SU-DHL-6 (cell line): ENCODE results near the gene TAX1BP3.
A peak's percentile ranks its signal among the peaks of the same experiment; 100 is the strongest.

Experiments used
- H2AFZ ChIP-seq: fragments of 200-600 bp; sonication (generic); 2 replicates; pipeline ENCODE4 v1.6.1; 2014; ENCODE audit warnings: low read depth, mild to moderate bottlenecking, moderate library complexity, mixed read lengths, antibody characterized with exemption, low read length; ENCODE audit not compliant: severe bottlenecking
- H3F3A ChIP-seq: fragments of 200-600 bp; shearing (Covaris generic); 2 replicates; pipeline ENCODE4 v1.6.0; 2016; ENCODE audit warnings: antibody characterized with exemption, mild to moderate bottlenecking; ENCODE audit not compliant: insufficient read depth
- H3K27ac ChIP-seq: fragments of 200-600 bp; sonication (generic); 2 replicates; pipeline ENCODE4 v1.5.1; 2016; ENCODE audit warnings: low read depth, mild to moderate bottlenecking, low read length, moderate library complexity, mixed read lengths
- H3K27me3 ChIP-seq: fragments of 200-600 bp; sonication (generic), shearing (Covaris generic); 2 replicates; pipeline ENCODE4 v1.6.0; 2014; ENCODE audit warnings: mild to moderate bottlenecking, low read length
- H3K36me3 ChIP-seq: fragments of 200-600 bp; sonication (generic); 2 replicates; pipeline ENCODE4 v1.6.1; 2014; ENCODE audit warnings: mild to moderate bottlenecking, low read length, mixed read lengths
- H3K4me2 ChIP-seq: fragments of 300-600, 200-600 bp; shearing (Covaris generic), sonication (generic); 2 replicates; pipeline ENCODE4 v1.6.0; 2014; ENCODE audit warnings: low read length, low read depth, mild to moderate bottlenecking; ENCODE audit not compliant: poor library complexity, severe bottlenecking
- H3K4me3 ChIP-seq: fragments of 200-600 bp; sonication (generic); 2 replicates; pipeline ENCODE4 v1.5.1; 2014; ENCODE audit warnings: antibody characterized with exemption, low read length, mild to moderate bottlenecking, mixed read lengths; ENCODE audit not compliant: insufficient read depth, poor library complexity, severe bottlenecking
- H3K79me2 ChIP-seq: fragments of 200-600 bp; sonication (generic); 2 replicates; pipeline ENCODE4 v1.6.1; 2014; ENCODE audit warnings: mild to moderate bottlenecking, low read length, moderate library complexity; ENCODE audit not compliant: insufficient read depth
- H3K9ac ChIP-seq: fragments of 200-600 bp; sonication (generic); 2 replicates; pipeline ENCODE4 v1.7.0; 2014; ENCODE audit warnings: mild to moderate bottlenecking, low read length
- H3K9me2 ChIP-seq: fragments of 200-600 bp; sonication (generic); replicated peaks from 2 replicates; pipeline ENCODE4 v1.6.1; 2014; ENCODE audit warnings: low read length; ENCODE audit not compliant: insufficient read depth
- H3K9me3 ChIP-seq: fragments of 200-600 bp; sonication (generic); 2 replicates; pipeline ENCODE4 v1.6.1; 2014; ENCODE audit warnings: low read length, mixed read lengths; ENCODE audit not compliant: insufficient read depth
- H4K20me1 ChIP-seq: fragments of 200-600 bp; sonication (generic); 2 replicates; pipeline ENCODE4 v1.6.1; 2014; ENCODE audit warnings: low read depth, mild to moderate bottlenecking, antibody characterized with exemption, low read length, moderate library complexity, mixed read lengths
- EZH2phosphoT487 ChIP-seq: fragments of 200-600 bp; sonication (generic), shearing (Covaris generic); conservative IDR thresholded peaks from 2 replicates; pipeline ENCODE4 v1.6.1; 2018; ENCODE audit warnings: mild to moderate bottlenecking, antibody characterized with exemption, low read length, moderate library complexity, mixed read lengths
- TF ChIP-seq, protein P1 (sequence below): fragments of 200-600 bp; sonication (generic); IDR thresholded peaks from one replicate; pipeline ENCODE4 v1.5.1; 2017; ENCODE audit warnings: antibody characterized with exemption, mild to moderate bottlenecking, low read length, moderate library complexity; ENCODE audit not compliant: insufficient read depth, poor library complexity, severe bottlenecking

Gene TAX1BP3

DNA sequence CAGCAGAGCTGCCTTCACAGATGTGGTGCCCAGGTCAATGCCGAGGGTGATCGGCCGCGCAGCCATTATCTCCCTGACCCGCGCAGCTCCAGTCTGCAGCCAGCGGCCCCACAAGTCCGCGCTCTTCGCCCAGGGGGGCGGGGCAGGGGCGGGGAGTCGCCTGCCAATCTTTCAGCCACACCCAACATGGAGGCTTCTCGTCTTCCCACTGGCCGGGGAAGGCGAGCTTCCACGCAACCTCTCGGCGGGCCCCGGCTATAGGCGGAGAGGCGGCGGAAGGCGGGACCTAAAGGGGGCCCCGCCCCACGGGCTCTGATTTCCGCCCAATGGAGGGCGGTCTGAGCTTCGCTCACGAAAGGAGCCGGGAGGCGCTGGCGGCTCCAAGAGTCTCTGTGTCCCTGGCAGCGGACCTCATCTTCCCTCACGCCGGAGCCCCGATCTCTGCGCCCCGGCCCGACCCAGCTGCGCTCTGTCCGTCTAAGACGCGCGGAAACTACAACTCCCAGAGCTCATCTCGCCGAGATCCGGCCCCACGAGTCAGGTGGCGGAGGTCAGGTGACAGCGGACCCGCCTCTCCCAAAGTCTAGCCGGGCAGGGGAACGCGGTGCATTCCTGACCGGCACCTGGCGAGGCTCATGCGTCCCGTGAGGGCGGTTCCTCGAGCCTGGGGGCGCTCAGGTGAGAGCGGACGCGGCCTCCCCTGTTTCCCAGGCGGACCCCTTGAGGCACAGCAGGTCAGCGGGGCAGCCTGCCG is 32.0 kb downstream of the TAX1BP3 start, which contains the start of the genes CTNS and SHPK:
TSS of gene CTNS (plus strand) at position 607 of the 754 bp plus-strand sequence. CDS start 3,447 bp downstream, outside the sequence.
TSS of gene SHPK (minus strand) at position 97 of the 754 bp plus-strand sequence. CDS start at position 66, 31 bp downstream.
- H3K27me3 ChIP-seq: no peaks in the 10 kb centered on the region
- H3K9me2 ChIP-seq: no peaks in the 10 kb centered on the region
- peak within 1 kb of the TSS; percentile 86 for H2AFZ ChIP-seq
- H3K4me3 ChIP-seq: peak within 1 kb of the TSS; percentile 86
- no peaks in the 10 kb centered on the region for H3K36me3 ChIP-seq
- H3K9ac ChIP-seq: peak within 1 kb of the TSS; percentile 81
- H3K9me3 ChIP-seq: no peaks in the 10 kb centered on the region
- TF ChIP-seq EZH2phosphoT487: no peak
- TF ChIP-seq, protein P1, sequence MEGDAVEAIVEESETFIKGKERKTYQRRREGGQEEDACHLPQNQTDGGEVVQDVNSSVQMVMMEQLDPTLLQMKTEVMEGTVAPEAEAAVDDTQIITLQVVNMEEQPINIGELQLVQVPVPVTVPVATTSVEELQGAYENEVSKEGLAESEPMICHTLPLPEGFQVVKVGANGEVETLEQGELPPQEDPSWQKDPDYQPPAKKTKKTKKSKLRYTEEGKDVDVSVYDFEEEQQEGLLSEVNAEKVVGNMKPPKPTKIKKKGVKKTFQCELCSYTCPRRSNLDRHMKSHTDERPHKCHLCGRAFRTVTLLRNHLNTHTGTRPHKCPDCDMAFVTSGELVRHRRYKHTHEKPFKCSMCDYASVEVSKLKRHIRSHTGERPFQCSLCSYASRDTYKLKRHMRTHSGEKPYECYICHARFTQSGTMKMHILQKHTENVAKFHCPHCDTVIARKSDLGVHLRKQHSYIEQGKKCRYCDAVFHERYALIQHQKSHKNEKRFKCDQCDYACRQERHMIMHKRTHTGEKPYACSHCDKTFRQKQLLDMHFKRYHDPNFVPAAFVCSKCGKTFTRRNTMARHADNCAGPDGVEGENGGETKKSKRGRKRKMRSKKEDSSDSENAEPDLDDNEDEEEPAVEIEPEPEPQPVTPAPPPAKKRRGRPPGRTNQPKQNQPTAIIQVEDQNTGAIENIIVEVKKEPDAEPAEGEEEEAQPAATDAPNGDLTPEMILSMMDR: no peak
- 0 out of 2 replicates have a peak, but pooled peaks cover 4% of the 10 kb centered on the region for H3F3A ChIP-seq
- H3K4me2 ChIP-seq: peak within 1 kb of the TSS; percentile 70
- peaks cover 14% of the 10 kb centered on the region; the same call in 1 of the 2 replicates for H3K79me2 ChIP-seq
- peak within 1 kb of the TSS; percentile 85 for H3K27ac ChIP-seq
- H4K20me1 ChIP-seq: no peaks in the 10 kb centered on the region

DNA sequence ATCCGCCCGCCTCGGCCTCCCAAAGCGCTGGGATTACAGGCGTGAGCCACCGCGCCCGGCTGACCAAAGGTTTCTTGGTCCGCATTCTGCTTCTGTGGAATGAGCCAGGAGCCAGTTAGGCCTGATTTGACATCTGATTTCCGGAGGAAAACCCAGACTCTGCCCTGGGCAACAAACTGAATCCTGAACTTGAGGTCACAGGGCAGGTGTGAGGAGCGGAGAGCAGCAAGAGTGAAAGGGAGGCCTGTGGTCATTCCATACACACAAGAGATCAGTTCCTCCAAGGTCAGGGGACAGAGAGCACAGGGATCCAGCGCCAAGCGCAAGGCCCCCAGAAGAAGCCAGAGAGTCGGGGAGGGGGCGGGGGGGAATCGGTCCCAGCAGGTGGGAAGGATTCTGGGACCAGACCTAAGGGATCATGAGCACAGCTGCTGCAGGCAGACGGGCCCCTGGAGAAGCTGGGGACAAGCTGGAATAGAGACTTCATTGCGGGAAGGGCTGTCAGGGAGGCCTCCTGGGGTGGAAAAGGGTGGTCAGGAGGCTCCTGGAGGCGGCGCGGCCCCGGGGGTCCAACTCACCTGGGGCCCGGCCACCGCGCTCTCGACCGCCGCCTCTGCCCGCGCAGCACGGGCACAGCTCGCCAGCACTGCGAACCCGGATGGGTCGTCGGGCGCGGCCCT is 32.8 kb downstream of the TAX1BP3 start:
- peaks cover 14% of the 10 kb centered on the region; the same call in 1 of the 2 replicates for H3K79me2 ChIP-seq
- no peaks in the 10 kb centered on the region for H3K27me3 ChIP-seq
- H3K4me3 ChIP-seq: peak overlapping the region; percentile 86
- H3F3A ChIP-seq: 0 out of 2 replicates have a peak, but pooled peaks cover 4% of the 10 kb centered on the region
- H3K27ac ChIP-seq: peak overlapping the region; percentile 85; the same call in 1 of the 2 replicates
- H3K9ac ChIP-seq: peak overlapping the region; percentile 81
- TF ChIP-seq, protein P1: no peak
- TF ChIP-seq EZH2phosphoT487: no peak
- peak overlapping the region; percentile 65 for H3K4me2 ChIP-seq
- H3K9me3 ChIP-seq: no peaks in the 10 kb centered on the region
- no peaks in the 10 kb centered on the region for H4K20me1 ChIP-seq
- no peaks in the 10 kb centered on the region for H3K9me2 ChIP-seq
- no peaks in the 10 kb centered on the region for H3K36me3 ChIP-seq
- H2AFZ ChIP-seq: peak overlapping the region; percentile 62

DNA sequence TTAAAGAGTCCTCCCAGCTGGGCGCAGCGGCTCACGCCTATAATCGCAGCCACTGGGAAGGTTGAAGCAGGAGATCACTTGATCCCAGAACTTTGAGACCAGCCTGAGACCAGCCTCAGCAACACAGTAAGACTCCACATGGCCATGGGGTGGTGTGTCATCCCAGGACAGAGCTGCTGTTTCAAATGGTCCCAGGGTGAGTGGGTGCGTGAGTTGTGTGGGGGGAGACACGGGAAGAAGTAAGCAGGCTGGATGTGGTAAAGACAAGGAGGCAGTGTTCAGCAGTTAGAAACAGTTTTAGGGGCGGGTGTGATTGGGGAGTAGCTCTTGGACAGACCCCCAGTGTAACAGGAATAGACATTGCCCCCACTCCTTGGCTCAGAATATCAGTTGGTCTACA is 36.1 kb downstream of the TAX1BP3 start:
- H3K4me3 ChIP-seq: no peak overlapping the region
- H3F3A ChIP-seq: no peaks in the 10 kb centered on the region
- H3K9me3 ChIP-seq: no peaks in the 10 kb centered on the region
- no peaks in the 10 kb centered on the region for H3K9me2 ChIP-seq
- H3K27me3 ChIP-seq: no peaks in the 10 kb centered on the region
- H3K4me2 ChIP-seq: no peak overlapping the region
- no peaks in the 10 kb centered on the region for H3K36me3 ChIP-seq
- H3K27ac ChIP-seq: no peak overlapping the region
- TF ChIP-seq EZH2phosphoT487: no peak
- TF ChIP-seq, protein P1: no peak
- H3K9ac ChIP-seq: no peak overlapping the region
- no peaks in the 10 kb centered on the region for H4K20me1 ChIP-seq
- no peak overlapping the region for H2AFZ ChIP-seq
- peaks cover 14% of the 10 kb centered on the region; the same call in 1 of the 2 replicates for H3K79me2 ChIP-seq
